ENCODE data around the gene NRXN3.
A peak's percentile ranks its signal among the peaks of the same experiment; 100 is the strongest.

Gene NRXN3

GRCh38 chr14:78885884-78886283 is 715.7 kb downstream of the NRXN3 start:
- no peak overlapping the region for H3K4me3 ChIP-seq (ENCODE audit: insufficient read depth, low read length, poor library complexity, severe bottlenecking)
- TF ChIP-seq CTCF (IDR thresholded peaks at IDR 0.05; ENCODE audit: insufficient read depth, low read length, poor library complexity, severe bottlenecking) (no peak), EZH2phosphoT487 (conservative IDR thresholded peaks at IDR 0.05; ENCODE audit: low read length) (no peak)
- H3K27ac ChIP-seq (ENCODE audit: low read depth, low read length) = no peak overlapping the region
- no peaks in the 10 kb centered on the region for H3F3A ChIP-seq (ENCODE audit: insufficient read depth)
- no peaks in the 10 kb centered on the region for H3K79me2 ChIP-seq (ENCODE audit: insufficient read depth, low read length)
- no peaks in the 10 kb centered on the region for H4K20me1 ChIP-seq (ENCODE audit: low read depth, low read length)
- no peaks in the 10 kb centered on the region for H3K27me3 ChIP-seq (ENCODE audit: low read length)
- H3K9ac ChIP-seq (ENCODE audit: low read length) = no peak overlapping the region
- H2AFZ ChIP-seq (ENCODE audit: low read depth, low read length, severe bottlenecking) = no peak overlapping the region
- H3K9me2 ChIP-seq (replicated peaks; ENCODE audit: insufficient read depth, low read length) = no peaks in the 10 kb centered on the region
- H3K36me3 ChIP-seq (ENCODE audit: low read length) = no peaks in the 10 kb centered on the region
- no peak overlapping the region for H3K4me2 ChIP-seq (ENCODE audit: low read depth, low read length, poor library complexity, severe bottlenecking)
- no peaks in the 10 kb centered on the region for H3K9me3 ChIP-seq (ENCODE audit: insufficient read depth, low read length)

- Histone ChIP-seq H4K20me1 (ENCODE audit: low read depth, low read length) (no peaks in the 10 kb centered on the region), H3K27me3 (ENCODE audit: low read length) (no peaks in the 10 kb centered on the region), H3K9ac (ENCODE audit: low read length) (no peak overlapping the region), H3K4me2 (ENCODE audit: low read depth, low read length, poor library complexity, severe bottlenecking) (no peak overlapping the region), H3F3A (ENCODE audit: insufficient read depth) (no peaks in the 10 kb centered on the region), H3K9me2 (replicated peaks; ENCODE audit: insufficient read depth, low read length) (no peaks in the 10 kb centered on the region), H3K36me3 (ENCODE audit: low read length) (no peaks in the 10 kb centered on the region), H3K4me3 (ENCODE audit: insufficient read depth, low read length, poor library complexity, severe bottlenecking) (no peak overlapping the region), H3K9me3 (ENCODE audit: insufficient read depth, low read length) (no peaks in the 10 kb centered on the region), H3K27ac (ENCODE audit: low read depth, low read length) (no peak overlapping the region), H3K79me2 (ENCODE audit: insufficient read depth, low read length) (no peaks in the 10 kb centered on the region), H2AFZ (ENCODE audit: low read depth, low read length, severe bottlenecking) (no peak overlapping the region)
- TF ChIP-seq EZH2phosphoT487 (conservative IDR thresholded peaks at IDR 0.05; ENCODE audit: low read length) = no peak
- no peak for TF ChIP-seq CTCF (IDR thresholded peaks at IDR 0.05; ENCODE audit: insufficient read depth, low read length, poor library complexity, severe bottlenecking)
Observed at GRCh38 chr14:78897443-78897842, 727.3 kb downstream of the NRXN3 start.

GRCh38 chr14:78902010-78902623 is 731.9 kb downstream of the NRXN3 start:
- Histone ChIP-seq H3F3A (ENCODE audit: insufficient read depth) (no peaks in the 10 kb centered on the region), H4K20me1 (ENCODE audit: low read depth, low read length) (no peaks in the 10 kb centered on the region), H3K4me2 (ENCODE audit: low read depth, low read length, poor library complexity, severe bottlenecking) (no peak overlapping the region), H3K9me2 (replicated peaks; ENCODE audit: insufficient read depth, low read length) (no peaks in the 10 kb centered on the region), H3K27ac (ENCODE audit: low read depth, low read length) (no peak overlapping the region), H3K9ac (ENCODE audit: low read length) (no peak overlapping the region), H3K9me3 (ENCODE audit: insufficient read depth, low read length) (no peaks in the 10 kb centered on the region), H3K36me3 (ENCODE audit: low read length) (no peaks in the 10 kb centered on the region), H3K79me2 (ENCODE audit: insufficient read depth, low read length) (no peaks in the 10 kb centered on the region), H3K4me3 (ENCODE audit: insufficient read depth, low read length, poor library complexity, severe bottlenecking) (no peak overlapping the region), H3K27me3 (ENCODE audit: low read length) (no peaks in the 10 kb centered on the region), H2AFZ (ENCODE audit: low read depth, low read length, severe bottlenecking) (no peak overlapping the region)
- peak; percentile 32 for TF ChIP-seq CTCF (IDR thresholded peaks at IDR 0.05; ENCODE audit: insufficient read depth, low read length, poor library complexity, severe bottlenecking)
- no peak for TF ChIP-seq EZH2phosphoT487 (conservative IDR thresholded peaks at IDR 0.05; ENCODE audit: low read length)
